Pancreas (tissue), 10 donors: Measurements from ENCODE around the gene MTUS2. TPM values are rescaled to one million over a fixed set of nuclear protein-coding genes. Genes with fewer than 3 reads are reported as not detected.

Experiments used
- ATAC-seq, 4 donors: fragments of 200-7000 bp; cut with Tn5 transposase; one replicate each; pipeline versions ENCODE4 v1.8.0 to v1.9.1; 2020; ENCODE audit warnings: mild to moderate bottlenecking in 4 of 4, moderate library complexity in 4 of 4
- DNase-seq, 6 donors: peaks; one replicate each; pipeline ENCODE4 v3.0.0-alpha.2; 2020
- FAIRE-seq: peaks from 2 replicates; lab custom pipeline; 2012; peaks lifted over from hg19 to GRCh38; lab: Jason Lieb, UNC
- H3K27ac ChIP-seq, 4 donors: fragments of 200-600 bp; sonication (generic); 1 replicate in 3 of 4; 2 replicates in 1 of 4; pipeline versions ENCODE4 v1.5.0 to v1.8.0; 2020
- H3K27me3 ChIP-seq, 4 donors: fragments of 200-600 bp; one replicate each; pipeline ENCODE4 v1.8.0; 2021
- H3K36me3 ChIP-seq, 3 donors: fragments of 200-600 bp; sonication (generic) in 1 of 3; one replicate each; pipeline versions ENCODE4 v1.5.0 to v1.8.0; 2020 to 2021
- H3K4me1 ChIP-seq, 3 donors: fragments of 200-600 bp; one replicate each; pipeline ENCODE4 v1.8.0; 2021
- H3K4me3 ChIP-seq, 4 donors: fragments of 200-600 bp; sonication (generic) in 2 of 4; one replicate each; pipeline versions ENCODE4 v1.5.0 to v1.8.0; 2020 to 2021
- H3K9me3 ChIP-seq, 4 donors: fragments of 200-600 bp; one replicate each; pipeline ENCODE4 v1.8.0; 2021
- WGBS, 2 donors: extraction: QIAGEN DNeasy Blood & Tissue Kit; methylation state at CpG; one replicate each; pipeline ENCODE4 v1.1.7; 2013; 5-methylcytosine and 5-hydroxymethylcytosine counted together
- intact Hi-C, 3 donors: fragments of 100-400 bp; cut with DNase I; formaldehyde crosslinking; loops; one replicate each; pipeline versions ENCODE4 v1.11.1 to v1.14.2; 2022
- polyA plus RNA-seq, 2 donors: library from polyadenylated mRNA; stranded (reverse); fragments of 200-250 nt; gene quantifications; one replicate each; pipeline ENCODE4 v1.2.3, GENCODE V29; 2013
- total RNA-seq, 6 donors: library from RNA; stranded (reverse); fragmentation: NEBNext Ultra II Directional in 4 of 6; extraction: Animal tissue kit (Norgen Biotek cat#: 25700) in 4 of 6; gene quantifications; one replicate each; pipeline versions ENCODE4 v1.2.1 to v1.2.4, GENCODE V29; 2021 to 2023
- TF ChIP-seq, protein P1 (sequence below), 4 donors: fragments of 200-600 bp; sonication (generic) in 3 of 4; IDR thresholded peaks; one replicate each; pipeline versions ENCODE4 v1.5.0 to v1.8.0; 2021; ENCODE audit warnings: antibody characterized with exemption in 4 of 4
- donor health status: healthy with polysubstance abuse.
- donor health status: DM: no; HTN: no; CAD: no; lungs with moderate emphysema.
- donor health status: DM: no; HTN: no; CAD: no.
- donor health status: control.
- donor health status: control.
- donor health status: Bipolar disorder and iron deficiency.
- donor health status: DM: yes; HTN: yes; CAD: no.
- donor health status: DM: no; HTN: no; CAD: no.
- donor health status: DM: no; HTN: no; CAD: no.
- donor health status: DM: yes; HTN: yes; CAD: no.

MTUS2 gene
- total and polyA plus RNA-seq, 8 donors: 2.2 to 9.0 (median 4.8) TPM

DNA sequence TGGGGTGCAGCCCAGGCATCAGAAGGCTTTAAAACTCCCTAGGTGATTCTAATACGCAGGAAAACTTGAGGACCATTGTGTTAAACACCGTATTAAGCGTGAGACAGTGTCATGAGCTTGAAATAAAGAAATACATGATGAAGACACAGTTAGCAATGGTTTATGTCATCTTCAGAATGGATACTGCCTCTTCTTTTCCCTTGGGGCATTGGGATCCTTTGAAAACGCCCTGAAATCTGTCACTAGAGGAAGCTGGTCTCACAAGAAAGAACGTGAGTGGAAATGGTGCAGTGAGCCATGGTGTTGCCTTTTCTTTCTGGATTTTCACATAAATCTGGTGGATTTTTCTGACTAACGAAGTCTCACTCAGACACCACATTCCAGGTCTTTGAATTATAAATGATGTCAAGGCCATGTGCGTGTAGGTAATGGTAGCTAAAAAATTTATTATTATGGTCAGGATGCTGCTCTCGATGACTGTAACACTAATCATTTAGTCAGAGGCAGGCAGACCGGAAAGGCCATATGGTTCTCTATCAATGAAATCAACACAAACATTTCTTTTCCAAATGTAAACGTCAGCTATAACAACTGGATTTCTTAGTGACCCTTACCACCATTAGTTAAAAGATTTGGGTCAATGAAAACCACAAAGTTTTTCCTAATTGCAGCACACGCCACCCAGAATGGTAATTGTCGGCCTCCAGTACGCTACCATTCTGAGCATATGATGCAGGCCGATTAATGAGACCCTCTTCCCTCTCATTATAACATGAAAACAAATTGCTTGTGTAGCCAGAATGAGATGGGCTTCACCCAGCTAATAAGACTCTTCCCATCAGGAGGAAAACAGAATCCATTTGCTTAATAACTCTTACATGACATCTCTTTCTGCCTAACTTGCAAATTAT is 669.8 kb downstream of the MTUS2 start:
- 79 to 83% methylated on average over 14 of the region's 14 CpGs for WGBS, 2 donors
- TF ChIP-seq, protein P1, sequence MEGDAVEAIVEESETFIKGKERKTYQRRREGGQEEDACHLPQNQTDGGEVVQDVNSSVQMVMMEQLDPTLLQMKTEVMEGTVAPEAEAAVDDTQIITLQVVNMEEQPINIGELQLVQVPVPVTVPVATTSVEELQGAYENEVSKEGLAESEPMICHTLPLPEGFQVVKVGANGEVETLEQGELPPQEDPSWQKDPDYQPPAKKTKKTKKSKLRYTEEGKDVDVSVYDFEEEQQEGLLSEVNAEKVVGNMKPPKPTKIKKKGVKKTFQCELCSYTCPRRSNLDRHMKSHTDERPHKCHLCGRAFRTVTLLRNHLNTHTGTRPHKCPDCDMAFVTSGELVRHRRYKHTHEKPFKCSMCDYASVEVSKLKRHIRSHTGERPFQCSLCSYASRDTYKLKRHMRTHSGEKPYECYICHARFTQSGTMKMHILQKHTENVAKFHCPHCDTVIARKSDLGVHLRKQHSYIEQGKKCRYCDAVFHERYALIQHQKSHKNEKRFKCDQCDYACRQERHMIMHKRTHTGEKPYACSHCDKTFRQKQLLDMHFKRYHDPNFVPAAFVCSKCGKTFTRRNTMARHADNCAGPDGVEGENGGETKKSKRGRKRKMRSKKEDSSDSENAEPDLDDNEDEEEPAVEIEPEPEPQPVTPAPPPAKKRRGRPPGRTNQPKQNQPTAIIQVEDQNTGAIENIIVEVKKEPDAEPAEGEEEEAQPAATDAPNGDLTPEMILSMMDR (IDR thresholded peaks at IDR 0.05): no peak
- intact Hi-C loops: no loop called here
- ATAC-seq: no peak
- H3K4me1 ChIP-seq: no peaks in the 10 kb centered on the region
- no peak for DNase-seq
- no peaks in the 10 kb centered on the region for H3K9me3 ChIP-seq
- no peak overlapping the region for H3K4me3 ChIP-seq
- no peak for FAIRE-seq
- no peaks in the 10 kb centered on the region for H3K36me3 ChIP-seq
- H3K27ac ChIP-seq: no peak overlapping the region
- no peaks in the 10 kb centered on the region for H3K27me3 ChIP-seq

DNA sequence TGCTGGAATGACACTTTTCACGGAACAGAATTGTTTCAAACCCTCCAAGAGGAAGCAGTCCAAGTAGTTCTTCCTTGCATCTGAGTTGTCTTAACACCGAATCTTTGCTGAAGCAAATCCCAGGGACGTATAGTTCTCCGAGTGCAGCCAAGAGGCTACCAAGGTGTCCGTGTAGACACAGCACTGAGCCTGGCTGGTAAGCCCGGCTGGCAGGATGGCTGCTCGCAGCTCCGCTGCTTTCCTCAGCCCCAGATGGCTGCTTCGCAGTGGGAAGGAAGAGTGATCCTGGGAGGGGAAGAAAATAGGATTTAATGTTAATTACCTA is 670.4 kb downstream of the MTUS2 start:
- FAIRE-seq (no peak), ATAC-seq (no peak)
- no peaks in the 10 kb centered on the region for H3K27me3 ChIP-seq

DNA sequence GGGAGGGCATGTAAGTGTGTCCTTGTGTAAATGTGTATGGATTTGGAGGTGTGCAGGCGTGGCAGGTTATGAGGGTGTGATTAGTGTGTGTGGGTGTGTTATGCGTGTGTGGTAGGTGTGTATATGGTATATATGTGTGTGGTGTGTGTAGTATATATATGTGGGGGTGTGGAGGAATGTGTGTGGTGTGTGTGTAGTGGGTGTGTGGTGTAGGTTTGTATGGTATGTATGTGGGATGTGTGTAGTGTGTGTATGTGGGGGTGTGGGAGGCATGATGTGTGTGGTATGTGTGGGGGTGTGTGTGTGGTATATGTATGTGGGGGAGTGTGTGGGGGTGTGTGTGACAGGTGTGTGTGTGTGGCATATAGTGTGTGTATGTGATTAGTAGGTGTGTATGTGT is 671.1 kb downstream of the MTUS2 start:
- intact Hi-C loops: no loop called here
- H3K9me3 ChIP-seq: no peaks in the 10 kb centered on the region
- no peak overlapping the region for H3K27ac ChIP-seq
- DNase-seq (no peak), ATAC-seq (no peak), FAIRE-seq (no peak)
- no peaks in the 10 kb centered on the region for H3K27me3 ChIP-seq
- H3K4me1 ChIP-seq: peaks cover 0 to 4% (median 0%) of the 10 kb centered on the region in 3 donors
- H3K36me3 ChIP-seq: no peaks in the 10 kb centered on the region
- WGBS, 2 donors: 48% methylated on average over 2 of the region's 2 CpGs
- TF ChIP-seq, protein P1 (IDR thresholded peaks at IDR 0.05): no peak
- H3K4me3 ChIP-seq: no peak overlapping the region

More for the DNA sequence above, 670.4 kb downstream of the MTUS2 start:
- TF ChIP-seq, protein P1 (IDR thresholded peaks at IDR 0.05): no peak
- DNase-seq: no peak
- H3K9me3 ChIP-seq: no peaks in the 10 kb centered on the region
- 90 to 91% methylated on average over 9 of the region's 9 CpGs for WGBS, 2 donors
- no peaks in the 10 kb centered on the region for H3K36me3 ChIP-seq
- no peak overlapping the region for H3K27ac ChIP-seq
- H3K4me3 ChIP-seq: no peak overlapping the region
- H3K4me1 ChIP-seq: no peaks in the 10 kb centered on the region
- intact Hi-C loops: no loop called here

DNA sequence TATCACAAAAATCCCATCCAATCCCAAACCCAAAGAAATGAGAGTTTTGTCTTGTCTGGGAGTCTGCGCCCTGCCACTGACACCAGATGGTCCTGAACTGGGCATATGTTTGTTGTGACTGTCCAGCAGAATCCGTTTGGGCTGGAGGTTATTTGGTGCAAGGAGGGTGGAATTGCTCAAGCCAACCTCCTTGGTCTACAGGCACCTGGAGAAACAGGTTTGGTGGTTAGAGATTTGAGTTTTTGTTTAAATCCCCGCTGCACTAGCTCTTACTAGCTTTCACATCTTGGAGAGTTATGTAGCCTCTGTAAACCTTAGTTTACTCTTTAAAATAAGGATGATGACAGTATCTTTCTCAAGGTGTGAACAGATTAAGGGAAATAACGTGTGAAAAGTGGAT is 673.7 kb downstream of the MTUS2 start:
- intact Hi-C loops: no loop called here
- ATAC-seq: no peak
- Histone ChIP-seq H3K27me3 (no peaks in the 10 kb centered on the region), H3K4me3 (no peak overlapping the region), H3K27ac (no peak overlapping the region), H3K36me3 (no peaks in the 10 kb centered on the region), H3K4me1 (peaks cover 0 to 13% (median 6%) of the 10 kb centered on the region in 3 donors), H3K9me3 (no peaks in the 10 kb centered on the region)
- no peak for DNase-seq
- WGBS, 2 donors: 65 to 73% methylated on average over 4 of the region's 4 CpGs
- FAIRE-seq: no peak
- TF ChIP-seq, protein P1 (IDR thresholded peaks at IDR 0.05): no peak

DNA sequence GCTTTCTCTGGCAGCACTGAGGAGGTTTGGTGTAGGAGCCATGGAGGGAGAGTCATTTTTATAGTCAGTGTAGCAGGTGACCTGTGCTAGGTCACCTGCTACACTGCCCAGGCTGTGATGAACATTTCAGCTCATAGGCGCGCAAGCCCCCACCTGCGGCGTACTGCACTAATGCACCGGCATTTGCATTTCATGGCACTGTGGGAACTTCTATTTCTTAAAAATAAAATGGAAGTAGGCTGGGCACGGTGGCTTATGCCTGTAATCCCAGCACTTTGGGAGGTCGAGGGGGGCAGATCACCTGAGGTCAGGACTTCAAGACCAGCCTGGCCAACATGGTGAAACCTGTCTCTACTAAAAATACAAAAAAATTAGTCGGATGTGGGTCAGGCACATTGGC is 674.4 kb downstream of the MTUS2 start:
- no peaks in the 10 kb centered on the region for H3K27me3 ChIP-seq
- TF ChIP-seq, protein P1 (IDR thresholded peaks at IDR 0.05): no peak
- intact Hi-C loops: no loop called here
- peaks cover 0 to 13% (median 6%) of the 10 kb centered on the region in 3 donors for H3K4me1 ChIP-seq
- H3K9me3 ChIP-seq: no peaks in the 10 kb centered on the region
- no peaks in the 10 kb centered on the region for H3K36me3 ChIP-seq
- DNase-seq (no peak), ATAC-seq (no peak), FAIRE-seq (no peak)
- H3K27ac ChIP-seq: no peak overlapping the region
- H3K4me3 ChIP-seq: no peak overlapping the region
- WGBS, 2 donors: 92 to 98% methylated on average over 8 of the region's 8 CpGs
